GM04504 (cell line): ENCODE measurements around the gene ASTN1.

Experiments
- DNase-seq: peaks from one replicate; pipeline ENCODE4 v3.0.0-alpha.2; 2012; ENCODE audit warnings: low read depth

ASTN1 gene

GRCh38 chr1:176879784-176880620 is 284.5 kb downstream of the ASTN1 start:
- no peak for DNase-seq

- DNase-seq, result no peak
Measured at GRCh38 chr1:176878750-176879536, 285.6 kb downstream of the ASTN1 start.

DNA sequence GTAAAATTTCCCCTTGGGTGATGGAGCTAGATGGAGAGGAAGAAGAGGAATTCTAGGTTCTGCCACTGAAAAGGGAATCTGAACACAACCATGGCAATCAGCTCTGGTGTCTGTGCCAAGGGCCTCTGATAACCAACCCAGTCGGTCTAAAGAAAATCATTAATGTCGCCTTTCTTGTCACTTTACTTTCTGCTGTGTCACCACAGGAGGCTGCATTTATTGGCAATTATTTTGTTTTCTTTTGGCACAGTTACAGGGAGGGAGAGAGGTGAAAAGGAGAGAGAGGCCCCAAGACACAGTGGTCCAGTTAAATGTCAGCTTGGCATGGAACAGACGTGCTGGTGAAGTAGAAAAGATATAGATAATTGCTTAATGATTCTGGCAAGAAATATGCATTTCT is 287.0 kb downstream of the ASTN1 start:
- no peak for DNase-seq

GRCh38 chr1:176876966-176877515 is 287.5 kb downstream of the ASTN1 start:
- DNase-seq, result no peak

- DNase-seq, result no peak
Measured at GRCh38 chr1:176869577-176869976, 294.9 kb downstream of the ASTN1 start.

DNA sequence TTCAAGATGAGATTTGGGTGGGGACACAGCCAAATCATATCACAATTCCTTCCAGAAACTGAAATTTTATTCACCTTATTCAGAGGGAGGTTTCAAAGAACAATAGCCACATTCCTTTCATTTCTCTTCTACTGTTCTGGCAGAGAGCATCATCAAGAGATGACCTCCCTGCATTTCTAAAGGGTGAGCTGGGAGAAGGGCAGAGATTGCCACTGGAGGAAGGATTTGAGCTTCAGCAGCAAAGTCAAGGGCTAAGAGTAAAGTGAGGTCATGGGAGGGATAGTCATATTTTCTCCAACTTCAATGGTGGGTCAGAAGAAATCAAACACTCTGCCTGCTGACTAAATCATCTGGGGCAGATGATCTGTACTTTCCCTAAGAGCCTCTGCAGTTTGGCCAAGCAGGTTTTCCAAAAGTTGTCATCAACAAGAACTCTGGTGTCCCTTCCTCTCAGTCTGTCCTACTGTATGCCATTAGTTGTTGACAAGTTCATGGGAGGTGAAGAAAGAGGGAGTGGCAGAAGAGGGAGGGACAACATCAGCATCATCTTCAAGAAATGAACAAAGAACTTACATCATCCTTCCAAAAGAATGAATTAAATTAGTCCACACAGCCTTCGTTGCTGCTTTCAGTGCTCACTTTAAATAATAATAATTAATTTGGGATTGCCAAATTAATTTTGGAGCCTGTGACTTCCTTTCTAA is 298.3 kb downstream of the ASTN1 start:
- DNase-seq, result no peak

GRCh38 chr1:176864211-176864610 is 300.3 kb downstream of the ASTN1 start:
- no peak for DNase-seq

DNA sequence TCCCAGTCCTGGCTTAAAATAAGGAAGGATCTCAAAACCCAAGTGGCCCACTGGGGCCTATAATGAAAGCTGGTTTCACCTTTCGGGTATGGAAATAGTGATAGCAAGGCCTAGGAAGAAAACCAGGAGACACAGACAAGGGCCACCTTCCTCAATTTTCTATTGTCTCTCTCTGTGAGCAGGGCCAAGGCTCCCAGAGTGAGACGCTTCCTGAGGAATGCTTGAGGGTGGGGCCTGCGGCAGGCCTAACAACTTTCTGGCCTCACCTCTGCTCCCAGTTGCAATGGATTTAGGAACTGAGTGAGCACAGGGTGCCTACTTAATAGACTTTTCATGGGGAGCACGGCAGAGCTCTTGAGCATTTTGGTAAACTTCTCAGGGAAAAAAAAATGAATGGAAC is 300.9 kb downstream of the ASTN1 start:
- no peak for DNase-seq

- DNase-seq, result no peak
Measured at GRCh38 chr1:176858433-176858916, 306.0 kb downstream of the ASTN1 start.

- DNase-seq, result no peak
Measured at GRCh38 chr1:176857632-176858031, 306.9 kb downstream of the ASTN1 start.

GRCh38 chr1:176854758-176855745 is 309.5 kb downstream of the ASTN1 start:
- no peak for DNase-seq

DNA sequence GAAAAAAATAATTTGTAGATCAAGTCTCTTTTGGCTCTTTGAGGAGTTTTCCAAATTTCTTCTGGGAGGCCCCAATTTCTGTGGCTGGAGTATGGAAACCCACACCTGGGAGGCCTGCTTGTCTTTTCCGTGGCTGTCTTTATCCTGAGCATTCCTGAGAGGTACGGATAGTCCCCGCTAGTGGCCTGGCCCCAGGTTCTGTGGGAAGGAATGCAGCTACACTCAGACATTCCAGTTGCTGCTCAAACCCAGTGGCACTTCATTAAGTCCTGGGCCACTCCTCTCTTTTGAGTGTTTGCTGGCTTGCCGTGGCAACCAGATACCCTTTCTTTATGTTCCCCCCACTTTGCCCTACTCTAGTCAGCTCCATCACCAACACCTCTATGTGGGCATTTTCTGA is 310.4 kb downstream of the ASTN1 start:
- DNase-seq, result no peak

DNA sequence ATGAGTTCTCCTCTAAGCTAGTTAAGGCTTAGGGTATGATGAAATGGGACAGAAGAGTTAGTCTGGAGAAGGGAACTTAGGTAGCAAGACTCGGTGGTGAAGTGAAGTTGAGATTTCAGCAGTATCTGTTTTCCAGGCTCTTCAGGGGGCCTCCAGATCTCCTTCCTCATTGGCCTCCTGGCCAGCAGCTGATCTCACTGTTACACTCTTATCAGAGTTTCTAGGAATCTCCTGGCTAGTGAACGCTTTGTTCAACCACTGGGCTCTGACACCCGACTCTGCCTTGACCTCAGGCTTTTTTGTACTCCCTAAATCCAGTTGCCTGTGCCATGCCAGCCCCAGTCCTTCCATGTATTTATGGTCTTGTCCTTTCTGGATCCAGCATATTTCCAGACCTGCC is 311.0 kb downstream of the ASTN1 start:
- no peak for DNase-seq

- DNase-seq, result no peak
Measured at GRCh38 chr1:176852124-176852523, 312.4 kb downstream of the ASTN1 start.

DNA sequence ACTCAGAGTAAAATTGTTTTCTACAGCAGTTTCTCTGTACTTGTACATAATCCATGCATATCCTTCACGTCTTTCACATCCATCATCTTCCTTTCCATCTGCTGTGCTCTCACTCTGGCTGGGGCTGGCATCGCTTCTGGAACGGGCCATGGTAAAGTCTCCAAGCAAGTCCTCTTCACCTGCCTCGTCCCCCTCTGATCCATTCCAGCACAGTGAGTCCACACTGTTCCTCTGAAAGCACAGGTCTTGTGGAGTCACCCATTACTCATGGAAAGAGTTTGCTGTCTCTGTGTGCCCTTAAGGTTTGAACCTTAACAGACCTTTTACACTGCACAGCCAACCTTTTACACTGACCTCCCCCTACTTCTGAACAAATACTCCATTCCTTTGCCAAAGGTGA is 313.6 kb downstream of the ASTN1 start:
- DNase-seq, result no peak

- no peak for DNase-seq
Measured at GRCh38 chr1:176849281-176849680, 315.2 kb downstream of the ASTN1 start.

DNA sequence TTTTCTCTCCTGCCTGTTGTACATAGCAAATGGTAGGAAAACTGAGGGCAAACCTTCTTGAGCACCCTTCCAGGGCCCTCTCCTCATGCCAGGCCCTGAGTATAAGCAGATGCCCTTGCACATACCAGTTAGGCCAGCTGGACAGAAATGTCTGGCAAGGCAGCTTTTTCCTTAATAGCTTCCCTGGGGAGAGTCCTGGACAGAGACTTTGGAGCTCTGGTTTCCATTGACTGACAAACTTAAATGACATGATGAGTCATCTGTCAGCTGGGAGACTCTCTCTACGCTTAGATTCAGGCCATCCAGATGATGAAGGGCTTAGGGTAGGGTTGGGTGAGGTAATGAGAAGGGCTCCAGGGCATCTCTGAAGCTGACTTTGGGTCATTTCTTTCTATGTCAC is 317.5 kb downstream of the ASTN1 start:
- no peak for DNase-seq

GRCh38 chr1:176843352-176844297 is 320.9 kb downstream of the ASTN1 start:
- DNase-seq, result no peak

GRCh38 chr1:176841238-176841637 is 323.3 kb downstream of the ASTN1 start:
- no peak for DNase-seq

DNA sequence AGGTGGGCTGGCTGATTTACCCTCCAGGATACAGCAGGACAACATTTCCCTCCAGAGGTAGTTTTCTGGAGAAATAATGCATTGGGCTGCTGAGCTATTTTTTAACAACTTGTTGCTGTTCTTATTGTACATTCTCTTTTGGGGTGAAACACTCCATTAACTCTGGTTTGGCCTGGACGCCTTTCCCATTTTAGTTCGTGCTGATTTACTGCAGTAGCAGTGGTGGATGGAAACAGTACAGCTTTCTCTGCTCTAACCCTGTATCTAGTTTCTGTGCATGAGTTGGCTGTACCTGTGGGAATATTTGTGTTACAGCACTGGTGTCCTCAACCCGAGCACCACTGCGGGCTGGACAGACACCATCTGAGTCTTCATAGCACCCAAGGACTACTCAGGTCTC is 325.3 kb downstream of the ASTN1 start:
- DNase-seq, result no peak
